Erythroblast (primary cell): ENCODE data around the gene DAB2IP.

Experiments
- GATA1 ChIP-seq: IDR thresholded peaks from 2 replicates; pipeline ENCODE4 v1.6.1; 2011; ENCODE audit warnings: low read depth, mild to moderate bottlenecking, control low read depth, low read length, moderate library complexity
- POLR2A ChIP-seq: IDR thresholded peaks from 2 replicates; pipeline ENCODE4 v1.6.1; 2011; ENCODE audit warnings: mild to moderate bottlenecking, low read length

DNA sequence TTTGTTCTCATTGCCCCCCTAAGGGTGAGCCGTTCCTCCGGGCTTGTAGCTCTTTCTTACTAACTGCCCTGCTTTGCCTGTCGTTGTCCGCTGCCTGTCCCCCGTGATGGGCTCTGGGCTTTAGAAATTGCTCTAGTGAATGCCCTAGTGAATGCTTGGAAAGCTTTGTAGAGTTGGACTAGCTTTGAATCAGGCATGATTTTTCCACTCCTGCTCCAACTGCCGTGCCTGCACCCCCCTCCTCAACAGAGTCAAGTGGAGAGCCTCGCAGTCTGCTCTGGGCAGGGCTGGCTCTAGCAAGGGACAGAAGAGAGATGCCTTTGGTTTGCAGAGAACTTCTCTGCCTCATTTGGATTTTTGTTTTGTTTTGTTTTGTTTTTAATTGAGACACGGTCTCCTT is 46.8 kb upstream of the DAB2IP start:
- TF ChIP-seq POLR2A (no peak), GATA1 (no peak)
